K562 (cell line): ENCODE measurements around the gene PARD3B.

Source experiments
- ATF3 ChIP-seq, 2 experiments: fragments of 450-650 bp in 1 of 2; sonication (generic) in 1 of 2; formaldehyde crosslinking in 1 of 2; IDR thresholded peaks in 1 of 2; conservative IDR thresholded peaks in 1 of 2; 2 replicates each; pipeline versions ENCODE4 v1.6.1 to v1.8.1; 2016 to 2023; ENCODE audit warnings: mild to moderate bottlenecking in 2 of 2, moderate library complexity in 2 of 2, inconsistent platforms in 1 of 2, missing genetic modification reagents in 1 of 2
- CTCF ChIP-seq, 3 experiments: IDR thresholded peaks in 2 of 3; conservative IDR thresholded peaks in 1 of 3; 2 replicates each; pipeline ENCODE4 v1.5.1; 2011 to 2012; ENCODE audit warnings: low read length in 3 of 3, mild to moderate bottlenecking in 3 of 3, control low read depth in 2 of 3, improper control_type of control experiment in 1 of 3, inconsistent platforms in 1 of 3, low read depth in 1 of 3, mixed read lengths in 1 of 3, moderate library complexity in 1 of 3; ENCODE audit not compliant: insufficient read depth in 2 of 3
- DNMT1 ChIP-seq: fragments of 450-650 bp; IDR thresholded peaks from 2 replicates; pipeline ENCODE4 v1.6.1; 2016; ENCODE audit warnings: antibody characterized with exemption, mild to moderate bottlenecking
- HMG20B ChIP-seq: fragments of 250-450 bp; sonication (Bioruptor Pico); IDR thresholded peaks from 2 replicates; pipeline ENCODE4 v1.5.0; 2021; ENCODE audit warnings: mild to moderate bottlenecking
- MYC ChIP-seq, 2 experiments: fragments of 250-450 bp in 1 of 2; sonication (Bioruptor Pico) in 1 of 2; IDR thresholded peaks; 2 replicates each; pipeline versions ENCODE4 v1.5.1 to v1.6.1; 2012 to 2021; ENCODE audit warnings: low read depth in 2 of 2, borderline replicate concordance in 1 of 2, improper control_type of control experiment in 1 of 2, low read length in 1 of 2, mild to moderate bottlenecking in 1 of 2, moderate library complexity in 1 of 2
- POLR2AphosphoS5 ChIP-seq: IDR thresholded peaks from 2 replicates; pipeline ENCODE4 v1.6.1; 2011; ENCODE audit warnings: mild to moderate bottlenecking, low read depth, low read length, moderate library complexity; ENCODE audit not compliant: control insufficient read depth, insufficient read depth
- SRSF3 ChIP-seq: fragments of 200-400 bp; formaldehyde crosslinking; IDR thresholded peaks from 2 replicates; pipeline ENCODE4 v1.6.1; 2016; ENCODE audit warnings: mild to moderate bottlenecking, low read length, moderate library complexity; ENCODE audit not compliant: insufficient read depth
- TFAM ChIP-seq: fragments of 250-450 bp; sonication (Bioruptor Pico); conservative IDR thresholded peaks from 2 replicates; pipeline ENCODE4 v1.5.0; 2021; ENCODE audit warnings: mild to moderate bottlenecking, moderate library complexity
- ZBED1 ChIP-seq: IDR thresholded peaks from 2 replicates; pipeline ENCODE4 v1.6.1; 2014
- ZMIZ1 ChIP-seq, 2 experiments: fragments of 150-350 bp in 1 of 2; IDR thresholded peaks; 2 replicates each; pipeline ENCODE4 v1.6.1; 2012 to 2016; ENCODE audit warnings: low read depth in 2 of 2, low read length in 2 of 2, mild to moderate bottlenecking in 1 of 2, moderate library complexity in 1 of 2
- ZNF232 ChIP-seq: sonication (generic); formaldehyde crosslinking; IDR thresholded peaks from 2 replicates; pipeline ENCODE4 v1.8.0; 2022; ENCODE audit warnings: mild to moderate bottlenecking, missing genetic modification reagents

GRCh38 chr2:205499006-205499405, 953.7 kb downstream of the PARD3B start:
- TF ChIP-seq CTCF (IDR thresholded peaks at IDR 0.05 in 2 of 3, conservative IDR thresholded peaks at IDR 0.05 in 1 of 3; ENCODE audit: insufficient read depth in 2 of 3, low read depth in 1 of 3, low read length in 3 of 3) (no peak), MYC (IDR thresholded peaks at IDR 0.05; ENCODE audit: low read depth, low read length) (no peak), MYC (CRISPR knock-in tag; IDR thresholded peaks at IDR 0.05; ENCODE audit: borderline replicate concordance, low read depth) (no peak), TFAM (CRISPR knock-in tag) (no peak), HMG20B (CRISPR knock-in tag) (no peak), ZNF232 (CRISPR knock-in tag) (no peak), ATF3 (IDR thresholded peaks at IDR 0.05) (no peak), ATF3 (CRISPR knock-in tag; conservative IDR thresholded peaks at IDR 0.05) (no peak), DNMT1 (no peak), ZBED1 (no peak), SRSF3 (no peak), ZMIZ1 (IDR thresholded peaks at IDR 0.05; ENCODE audit: low read depth in 2 of 2, low read length in 2 of 2) (no peak), POLR2AphosphoS5 (no peak)
